WTC11 (cell line): Measurements from ENCODE around the gene ITPR1. TPM values are rescaled to one million over a fixed set of nuclear protein-coding genes. Genes with fewer than 3 reads are reported as not detected.

Experiments
- ATAC-seq: fragments of 200-7000 bp; cut with Tn5 transposase; 2 replicates; pipeline ENCODE4 v1.10.0; 2021; ENCODE audit warnings: mild to moderate bottlenecking, moderate library complexity
- CTCF ChIA-PET: fragments of 300-600 bp; sonication (Branson Sonifier 250); formaldehyde crosslinking; loops from one replicate; lab custom pipeline; 2021; ENCODE audit warnings: antibody characterized with exemption; lab: Charles Lee
- POLR2A ChIA-PET: fragments of 350-600 bp; sonication (Branson Sonifier 250); formaldehyde crosslinking; loops from one replicate; lab custom pipeline; 2021; ENCODE audit warnings: antibody characterized with exemption; lab: Charles Lee
- DNase-seq: peaks from one replicate; pipeline ENCODE4 v3.0.0; 2021; ENCODE audit warnings: low spot score
- H3K27ac Mint-ChIP-seq: 2 replicates; pipeline ENCODE4 v1.8.0; 2021; ENCODE audit warnings: mixed read lengths
- H3K27me3 Mint-ChIP-seq: 2 replicates; pipeline ENCODE4 v1.8.0; 2021; ENCODE audit warnings: low read depth, mild to moderate bottlenecking, moderate library complexity, mixed read lengths
- H3K36me3 Mint-ChIP-seq: 2 replicates; pipeline ENCODE4 v1.8.0; 2021; ENCODE audit warnings: mixed read lengths
- H3K4me1 Mint-ChIP-seq: 2 replicates; pipeline ENCODE4 v1.8.0; 2022; ENCODE audit warnings: mixed read lengths
- H3K4me3 Mint-ChIP-seq: 2 replicates; pipeline ENCODE4 v1.8.0; 2021; ENCODE audit warnings: mild to moderate bottlenecking, moderate library complexity, mixed read lengths
- H3K9me3 Mint-ChIP-seq: 2 replicates; pipeline ENCODE4 v1.8.0; 2021; ENCODE audit warnings: mixed read lengths
- ATF1 ChIP-seq: sonication (generic); formaldehyde crosslinking; IDR thresholded peaks from 2 replicates; pipeline ENCODE4 v1.8.1; 2023; ENCODE audit warnings: mild to moderate bottlenecking, moderate library complexity, missing genetic modification reagents
- CBFB ChIP-seq: sonication (generic); formaldehyde crosslinking; IDR thresholded peaks from 2 replicates; pipeline ENCODE4 v1.8.1; 2022; ENCODE audit warnings: mild to moderate bottlenecking, low read depth, missing genetic modification reagents
- ESRRA ChIP-seq: sonication (generic); formaldehyde crosslinking; IDR thresholded peaks from 2 replicates; pipeline ENCODE4 v1.8.1; 2022; ENCODE audit warnings: mild to moderate bottlenecking, missing genetic modification reagents, borderline replicate concordance
- FOXP1 ChIP-seq: sonication (generic); formaldehyde crosslinking; IDR thresholded peaks from 2 replicates; pipeline ENCODE4 v1.8.0; 2022; ENCODE audit warnings: missing genetic modification reagents, mild to moderate bottlenecking, moderate library complexity, borderline replicate concordance
- GABPB1 ChIP-seq: sonication (generic); formaldehyde crosslinking; IDR thresholded peaks from 2 replicates; pipeline ENCODE4 v1.8.1; 2023; ENCODE audit warnings: mild to moderate bottlenecking, missing genetic modification reagents
- OVOL2 ChIP-seq: fragments of 250-450 bp; sonication (Bioruptor Pico); IDR thresholded peaks from 2 replicates; pipeline ENCODE4 v1.9.0; 2021; ENCODE audit warnings: mild to moderate bottlenecking, borderline replicate concordance
- RORB ChIP-seq: fragments of 250-450 bp; sonication (Bioruptor Pico); IDR thresholded peaks from 2 replicates; pipeline ENCODE4 v1.9.0; 2021; ENCODE audit warnings: mild to moderate bottlenecking
- TCF7 ChIP-seq: sonication (generic); formaldehyde crosslinking; IDR thresholded peaks from 2 replicates; pipeline ENCODE4 v1.8.0; 2022; ENCODE audit warnings: mild to moderate bottlenecking, low read depth, missing genetic modification reagents, moderate library complexity
- TEAD4 ChIP-seq: sonication (generic); formaldehyde crosslinking; IDR thresholded peaks from 2 replicates; pipeline ENCODE4 v1.8.0; 2022; ENCODE audit warnings: mild to moderate bottlenecking, missing genetic modification reagents
- ZNF232 ChIP-seq: sonication (generic); formaldehyde crosslinking; IDR thresholded peaks from 2 replicates; pipeline ENCODE4 v1.8.0; 2022; ENCODE audit warnings: mild to moderate bottlenecking, missing genetic modification reagents
- total RNA-seq: library from RNA; stranded (reverse); gene quantifications from 3 replicates; pipeline ENCODE4 v1.2.3, GENCODE V29; 2021
- TF ChIP-seq, protein P1 (sequence below): sonication (generic); formaldehyde crosslinking; IDR thresholded peaks from 2 replicates; pipeline ENCODE4 v1.8.1; 2022; ENCODE audit warnings: low read depth, mild to moderate bottlenecking, moderate library complexity, missing genetic modification reagents, borderline replicate concordance
- TF ChIP-seq, protein P2 (sequence below): sonication (generic); formaldehyde crosslinking; IDR thresholded peaks from 2 replicates; pipeline ENCODE4 v1.8.1; 2023; ENCODE audit warnings: mild to moderate bottlenecking, missing genetic modification reagents, borderline replicate concordance
- TF ChIP-seq, protein P3 (sequence below): sonication (generic); formaldehyde crosslinking; IDR thresholded peaks from 2 replicates; pipeline ENCODE4 v1.8.0; 2023; ENCODE audit warnings: missing genetic modification reagents, mild to moderate bottlenecking, borderline replicate concordance
- TF ChIP-seq, protein P4 (sequence below): sonication (generic); formaldehyde crosslinking; IDR thresholded peaks from 2 replicates; pipeline ENCODE4 v1.8.1; 2023; ENCODE audit warnings: mild to moderate bottlenecking, missing genetic modification reagents, moderate library complexity
- TF ChIP-seq, protein P5 (sequence below): sonication (generic); formaldehyde crosslinking; IDR thresholded peaks from 2 replicates; pipeline ENCODE4 v1.8.0; 2023; ENCODE audit warnings: mild to moderate bottlenecking, missing genetic modification reagents
- TF ChIP-seq, protein P6 (sequence below): sonication (generic); formaldehyde crosslinking; conservative IDR thresholded peaks from 2 replicates; pipeline ENCODE4 v1.8.1; 2022; ENCODE audit warnings: mild to moderate bottlenecking, missing genetic modification reagents
- TF ChIP-seq, protein P7 (sequence below): fragments of 250-450 bp; sonication (Bioruptor Pico); conservative IDR thresholded peaks from 2 replicates; pipeline ENCODE4 v1.9.0; 2021; ENCODE audit warnings: mild to moderate bottlenecking

The ITPR1 gene
- total RNA-seq, 1 experiment from 2014 or later, result 11.8 TPM

DNA sequence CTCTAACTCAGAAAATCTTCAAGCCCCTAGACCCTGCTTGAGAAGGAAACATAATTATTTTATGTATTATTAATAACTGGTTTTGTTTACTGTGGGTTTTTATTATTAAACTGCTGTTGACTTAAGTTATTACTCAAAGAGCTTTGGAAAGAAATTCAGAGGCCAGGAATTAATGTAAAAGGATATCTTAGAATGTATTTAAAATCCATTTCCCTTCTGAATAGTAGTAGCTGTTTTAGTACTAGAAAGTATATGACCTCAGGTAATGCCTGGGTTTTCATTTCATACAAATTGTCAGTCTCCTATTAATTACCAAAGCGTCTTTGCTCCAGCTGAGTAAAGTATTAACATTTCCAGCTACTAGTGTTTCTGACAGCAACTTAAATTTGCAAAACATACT lies 223.1 kb downstream of the ITPR1 start (continued):
- TF ChIP-seq, protein P1, sequence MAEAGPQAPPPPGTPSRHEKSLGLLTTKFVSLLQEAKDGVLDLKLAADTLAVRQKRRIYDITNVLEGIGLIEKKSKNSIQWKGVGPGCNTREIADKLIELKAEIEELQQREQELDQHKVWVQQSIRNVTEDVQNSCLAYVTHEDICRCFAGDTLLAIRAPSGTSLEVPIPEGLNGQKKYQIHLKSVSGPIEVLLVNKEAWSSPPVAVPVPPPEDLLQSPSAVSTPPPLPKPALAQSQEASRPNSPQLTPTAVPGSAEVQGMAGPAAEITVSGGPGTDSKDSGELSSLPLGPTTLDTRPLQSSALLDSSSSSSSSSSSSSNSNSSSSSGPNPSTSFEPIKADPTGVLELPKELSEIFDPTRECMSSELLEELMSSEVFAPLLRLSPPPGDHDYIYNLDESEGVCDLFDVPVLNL, result no peak
- no peak for TF ChIP-seq ESRRA
- TF ChIP-seq, protein P2, sequence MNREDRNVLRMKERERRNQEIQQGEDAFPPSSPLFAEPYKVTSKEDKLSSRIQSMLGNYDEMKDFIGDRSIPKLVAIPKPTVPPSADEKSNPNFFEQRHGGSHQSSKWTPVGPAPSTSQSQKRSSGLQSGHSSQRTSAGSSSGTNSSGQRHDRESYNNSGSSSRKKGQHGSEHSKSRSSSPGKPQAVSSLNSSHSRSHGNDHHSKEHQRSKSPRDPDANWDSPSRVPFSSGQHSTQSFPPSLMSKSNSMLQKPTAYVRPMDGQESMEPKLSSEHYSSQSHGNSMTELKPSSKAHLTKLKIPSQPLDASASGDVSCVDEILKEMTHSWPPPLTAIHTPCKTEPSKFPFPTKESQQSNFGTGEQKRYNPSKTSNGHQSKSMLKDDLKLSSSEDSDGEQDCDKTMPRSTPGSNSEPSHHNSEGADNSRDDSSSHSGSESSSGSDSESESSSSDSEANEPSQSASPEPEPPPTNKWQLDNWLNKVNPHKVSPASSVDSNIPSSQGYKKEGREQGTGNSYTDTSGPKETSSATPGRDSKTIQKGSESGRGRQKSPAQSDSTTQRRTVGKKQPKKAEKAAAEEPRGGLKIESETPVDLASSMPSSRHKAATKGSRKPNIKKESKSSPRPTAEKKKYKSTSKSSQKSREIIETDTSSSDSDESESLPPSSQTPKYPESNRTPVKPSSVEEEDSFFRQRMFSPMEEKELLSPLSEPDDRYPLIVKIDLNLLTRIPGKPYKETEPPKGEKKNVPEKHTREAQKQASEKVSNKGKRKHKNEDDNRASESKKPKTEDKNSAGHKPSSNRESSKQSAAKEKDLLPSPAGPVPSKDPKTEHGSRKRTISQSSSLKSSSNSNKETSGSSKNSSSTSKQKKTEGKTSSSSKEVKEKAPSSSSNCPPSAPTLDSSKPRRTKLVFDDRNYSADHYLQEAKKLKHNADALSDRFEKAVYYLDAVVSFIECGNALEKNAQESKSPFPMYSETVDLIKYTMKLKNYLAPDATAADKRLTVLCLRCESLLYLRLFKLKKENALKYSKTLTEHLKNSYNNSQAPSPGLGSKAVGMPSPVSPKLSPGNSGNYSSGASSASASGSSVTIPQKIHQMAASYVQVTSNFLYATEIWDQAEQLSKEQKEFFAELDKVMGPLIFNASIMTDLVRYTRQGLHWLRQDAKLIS, result no peak
- TF ChIP-seq, all 79 proteins: peak for 0

DNA sequence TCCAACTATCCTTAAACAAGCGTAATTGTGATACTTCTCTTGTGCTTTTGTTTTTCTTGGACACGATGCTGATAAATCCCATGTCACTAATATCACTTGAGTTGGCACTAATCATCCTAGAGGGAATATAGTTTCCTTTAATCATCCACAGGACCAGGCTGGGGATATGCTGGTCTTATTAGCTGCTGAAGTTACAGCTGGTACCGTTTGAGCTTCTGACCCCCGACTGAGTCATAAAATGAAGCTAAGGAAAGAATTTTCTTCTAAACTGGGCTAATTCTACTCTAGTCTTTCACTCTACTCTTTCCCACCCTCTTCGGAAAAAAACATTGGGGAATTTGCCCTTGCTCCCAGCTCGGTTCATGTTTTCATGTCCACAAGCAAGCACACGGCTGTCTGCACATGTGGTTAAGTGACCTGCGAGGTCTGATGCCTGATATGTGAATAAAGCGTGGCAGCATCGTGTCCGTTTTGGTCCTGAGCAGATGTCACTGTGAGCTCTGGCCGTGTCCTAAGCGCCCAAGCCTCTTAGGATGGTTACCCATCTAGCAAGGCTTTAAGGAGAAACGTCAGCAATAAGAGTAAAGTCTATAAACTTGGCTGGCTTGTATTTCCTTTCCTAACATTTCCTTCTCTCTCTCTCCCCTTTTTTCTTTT lies 223.7 kb downstream of the ITPR1 start:
- Mint-ChIP-seq H3K27ac (no peak overlapping the region), H3K4me3 (no peak overlapping the region), H3K36me3 (no peaks in the 10 kb centered on the region), H3K9me3 (no peaks in the 10 kb centered on the region), H3K4me1 (peaks cover 39% of the 10 kb centered on the region), H3K27me3 (no peaks in the 10 kb centered on the region)
- POLR2A ChIA-PET, result interaction anchor here (0.6 kb wide), 1 partner anchor 438 kb away, joined by 4 read pairs; no protein-coding TSS in a partner anchor
- DNase-seq, result no peak
- CTCF ChIA-PET, result interaction anchor here (0.6 to 1.1 kb wide), 2 partner anchors 259 to 264 kb away, joined by 3 to 5 read pairs; no protein-coding TSS in a partner anchor
- no peak for ATAC-seq
- TF ChIP-seq CBFB (CRISPR knock-in tag) (no peak), GABPB1 (CRISPR knock-in tag) (no peak), OVOL2 (CRISPR knock-in tag) (no peak), TEAD4 (CRISPR knock-in tag) (no peak), ATF1 (CRISPR knock-in tag) (no peak), TCF7 (CRISPR knock-in tag) (no peak), FOXP1 (CRISPR knock-in tag) (no peak), ZNF232 (CRISPR knock-in tag) (no peak), RORB (CRISPR knock-in tag) (no peak)
- TF ChIP-seq, protein P3, sequence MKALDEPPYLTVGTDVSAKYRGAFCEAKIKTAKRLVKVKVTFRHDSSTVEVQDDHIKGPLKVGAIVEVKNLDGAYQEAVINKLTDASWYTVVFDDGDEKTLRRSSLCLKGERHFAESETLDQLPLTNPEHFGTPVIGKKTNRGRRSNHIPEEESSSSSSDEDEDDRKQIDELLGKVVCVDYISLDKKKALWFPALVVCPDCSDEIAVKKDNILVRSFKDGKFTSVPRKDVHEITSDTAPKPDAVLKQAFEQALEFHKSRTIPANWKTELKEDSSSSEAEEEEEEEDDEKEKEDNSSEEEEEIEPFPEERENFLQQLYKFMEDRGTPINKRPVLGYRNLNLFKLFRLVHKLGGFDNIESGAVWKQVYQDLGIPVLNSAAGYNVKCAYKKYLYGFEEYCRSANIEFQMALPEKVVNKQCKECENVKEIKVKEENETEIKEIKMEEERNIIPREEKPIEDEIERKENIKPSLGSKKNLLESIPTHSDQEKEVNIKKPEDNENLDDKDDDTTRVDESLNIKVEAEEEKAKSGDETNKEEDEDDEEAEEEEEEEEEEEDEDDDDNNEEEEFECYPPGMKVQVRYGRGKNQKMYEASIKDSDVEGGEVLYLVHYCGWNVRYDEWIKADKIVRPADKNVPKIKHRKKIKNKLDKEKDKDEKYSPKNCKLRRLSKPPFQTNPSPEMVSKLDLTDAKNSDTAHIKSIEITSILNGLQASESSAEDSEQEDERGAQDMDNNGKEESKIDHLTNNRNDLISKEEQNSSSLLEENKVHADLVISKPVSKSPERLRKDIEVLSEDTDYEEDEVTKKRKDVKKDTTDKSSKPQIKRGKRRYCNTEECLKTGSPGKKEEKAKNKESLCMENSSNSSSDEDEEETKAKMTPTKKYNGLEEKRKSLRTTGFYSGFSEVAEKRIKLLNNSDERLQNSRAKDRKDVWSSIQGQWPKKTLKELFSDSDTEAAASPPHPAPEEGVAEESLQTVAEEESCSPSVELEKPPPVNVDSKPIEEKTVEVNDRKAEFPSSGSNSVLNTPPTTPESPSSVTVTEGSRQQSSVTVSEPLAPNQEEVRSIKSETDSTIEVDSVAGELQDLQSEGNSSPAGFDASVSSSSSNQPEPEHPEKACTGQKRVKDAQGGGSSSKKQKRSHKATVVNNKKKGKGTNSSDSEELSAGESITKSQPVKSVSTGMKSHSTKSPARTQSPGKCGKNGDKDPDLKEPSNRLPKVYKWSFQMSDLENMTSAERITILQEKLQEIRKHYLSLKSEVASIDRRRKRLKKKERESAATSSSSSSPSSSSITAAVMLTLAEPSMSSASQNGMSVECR (CRISPR knock-in tag), result no peak
- TF ChIP-seq, protein P4, sequence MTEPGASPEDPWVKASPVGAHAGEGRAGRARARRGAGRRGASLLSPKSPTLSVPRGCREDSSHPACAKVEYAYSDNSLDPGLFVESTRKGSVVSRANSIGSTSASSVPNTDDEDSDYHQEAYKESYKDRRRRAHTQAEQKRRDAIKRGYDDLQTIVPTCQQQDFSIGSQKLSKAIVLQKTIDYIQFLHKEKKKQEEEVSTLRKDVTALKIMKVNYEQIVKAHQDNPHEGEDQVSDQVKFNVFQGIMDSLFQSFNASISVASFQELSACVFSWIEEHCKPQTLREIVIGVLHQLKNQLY (CRISPR knock-in tag), result no peak
- TF ChIP-seq, protein P5, sequence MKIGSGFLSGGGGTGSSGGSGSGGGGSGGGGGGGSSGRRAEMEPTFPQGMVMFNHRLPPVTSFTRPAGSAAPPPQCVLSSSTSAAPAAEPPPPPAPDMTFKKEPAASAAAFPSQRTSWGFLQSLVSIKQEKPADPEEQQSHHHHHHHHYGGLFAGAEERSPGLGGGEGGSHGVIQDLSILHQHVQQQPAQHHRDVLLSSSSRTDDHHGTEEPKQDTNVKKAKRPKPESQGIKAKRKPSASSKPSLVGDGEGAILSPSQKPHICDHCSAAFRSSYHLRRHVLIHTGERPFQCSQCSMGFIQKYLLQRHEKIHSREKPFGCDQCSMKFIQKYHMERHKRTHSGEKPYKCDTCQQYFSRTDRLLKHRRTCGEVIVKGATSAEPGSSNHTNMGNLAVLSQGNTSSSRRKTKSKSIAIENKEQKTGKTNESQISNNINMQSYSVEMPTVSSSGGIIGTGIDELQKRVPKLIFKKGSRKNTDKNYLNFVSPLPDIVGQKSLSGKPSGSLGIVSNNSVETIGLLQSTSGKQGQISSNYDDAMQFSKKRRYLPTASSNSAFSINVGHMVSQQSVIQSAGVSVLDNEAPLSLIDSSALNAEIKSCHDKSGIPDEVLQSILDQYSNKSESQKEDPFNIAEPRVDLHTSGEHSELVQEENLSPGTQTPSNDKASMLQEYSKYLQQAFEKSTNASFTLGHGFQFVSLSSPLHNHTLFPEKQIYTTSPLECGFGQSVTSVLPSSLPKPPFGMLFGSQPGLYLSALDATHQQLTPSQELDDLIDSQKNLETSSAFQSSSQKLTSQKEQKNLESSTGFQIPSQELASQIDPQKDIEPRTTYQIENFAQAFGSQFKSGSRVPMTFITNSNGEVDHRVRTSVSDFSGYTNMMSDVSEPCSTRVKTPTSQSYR (CRISPR knock-in tag), result no peak
- TF ChIP-seq, protein P6, sequence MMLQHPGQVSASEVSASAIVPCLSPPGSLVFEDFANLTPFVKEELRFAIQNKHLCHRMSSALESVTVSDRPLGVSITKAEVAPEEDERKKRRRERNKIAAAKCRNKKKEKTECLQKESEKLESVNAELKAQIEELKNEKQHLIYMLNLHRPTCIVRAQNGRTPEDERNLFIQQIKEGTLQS, result no peak
- TF ChIP-seq, protein P7, sequence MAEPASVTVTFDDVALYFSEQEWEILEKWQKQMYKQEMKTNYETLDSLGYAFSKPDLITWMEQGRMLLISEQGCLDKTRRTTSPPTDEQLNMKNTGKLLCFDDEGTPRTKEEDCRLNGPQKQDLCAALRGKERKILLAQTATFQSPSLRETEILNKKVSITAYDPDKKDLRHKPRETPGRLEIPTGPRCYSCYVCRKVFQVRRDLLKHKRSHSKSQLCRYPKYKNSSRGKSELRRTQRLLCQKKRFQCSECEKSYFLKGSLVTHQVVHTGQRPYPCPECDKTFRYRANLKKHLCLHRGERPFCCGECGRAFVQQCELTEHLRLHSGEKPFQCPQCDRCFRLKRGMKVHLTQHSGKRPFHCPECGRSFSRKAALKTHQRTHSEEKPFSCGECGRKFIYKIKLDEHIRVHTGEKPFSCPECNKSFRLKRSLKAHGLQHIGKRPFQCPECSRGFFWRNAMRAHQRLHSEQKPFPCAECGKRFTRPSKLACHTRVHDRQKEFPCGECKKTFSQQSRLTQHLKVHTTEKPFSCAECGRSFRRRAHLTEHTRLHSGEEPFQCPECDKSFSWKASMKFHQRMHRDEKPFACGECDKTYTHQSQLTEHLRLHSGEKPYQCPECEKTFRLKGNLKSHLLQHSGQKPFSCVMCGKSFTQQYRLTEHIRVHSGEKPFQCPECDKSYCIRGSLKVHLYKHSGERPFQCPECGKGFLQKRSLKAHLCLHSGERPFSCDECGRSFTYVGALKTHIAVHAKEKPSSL (CRISPR knock-in tag), result no peak
